OCI-LY3 (cell line): Measurements from ENCODE around the gene ARL1.

Source experiments
- EZH2phosphoT487 ChIP-seq: fragments of 200-600 bp; shearing (Covaris generic); IDR thresholded peaks from 2 replicates; pipeline ENCODE4 v1.6.1; 2018; ENCODE audit warnings: antibody characterized with exemption, mixed run types, low read depth
- TF ChIP-seq, protein P1 (sequence below): fragments of 200-600, 300-600 bp; sonication (generic); IDR thresholded peaks from 2 replicates; pipeline ENCODE4 v1.5.1; 2014; ENCODE audit warnings: antibody characterized with exemption, low read length, low read depth

DNA sequence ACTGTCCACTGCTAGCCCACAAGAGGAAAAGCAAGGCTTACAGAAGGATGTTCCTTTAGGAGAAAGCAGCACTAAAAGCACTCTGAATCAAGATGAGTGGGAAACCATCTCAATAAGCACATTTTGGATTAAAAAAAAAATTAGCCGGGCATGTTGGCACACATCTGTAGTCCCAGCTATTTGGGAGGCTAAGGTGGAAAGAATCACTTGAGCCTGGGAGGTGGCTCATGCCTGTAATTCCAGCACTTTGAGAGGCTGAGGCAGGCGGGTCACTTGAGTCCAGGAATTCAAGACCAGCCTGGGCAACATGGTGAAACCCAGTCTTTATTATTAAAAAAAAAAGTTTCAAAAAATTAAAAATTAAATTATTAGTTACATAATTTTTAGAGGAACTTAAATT lies 17.0 kb upstream of the ARL1 start:
- TF ChIP-seq, protein P1, sequence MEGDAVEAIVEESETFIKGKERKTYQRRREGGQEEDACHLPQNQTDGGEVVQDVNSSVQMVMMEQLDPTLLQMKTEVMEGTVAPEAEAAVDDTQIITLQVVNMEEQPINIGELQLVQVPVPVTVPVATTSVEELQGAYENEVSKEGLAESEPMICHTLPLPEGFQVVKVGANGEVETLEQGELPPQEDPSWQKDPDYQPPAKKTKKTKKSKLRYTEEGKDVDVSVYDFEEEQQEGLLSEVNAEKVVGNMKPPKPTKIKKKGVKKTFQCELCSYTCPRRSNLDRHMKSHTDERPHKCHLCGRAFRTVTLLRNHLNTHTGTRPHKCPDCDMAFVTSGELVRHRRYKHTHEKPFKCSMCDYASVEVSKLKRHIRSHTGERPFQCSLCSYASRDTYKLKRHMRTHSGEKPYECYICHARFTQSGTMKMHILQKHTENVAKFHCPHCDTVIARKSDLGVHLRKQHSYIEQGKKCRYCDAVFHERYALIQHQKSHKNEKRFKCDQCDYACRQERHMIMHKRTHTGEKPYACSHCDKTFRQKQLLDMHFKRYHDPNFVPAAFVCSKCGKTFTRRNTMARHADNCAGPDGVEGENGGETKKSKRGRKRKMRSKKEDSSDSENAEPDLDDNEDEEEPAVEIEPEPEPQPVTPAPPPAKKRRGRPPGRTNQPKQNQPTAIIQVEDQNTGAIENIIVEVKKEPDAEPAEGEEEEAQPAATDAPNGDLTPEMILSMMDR: no peak
- no peak for TF ChIP-seq EZH2phosphoT487
